IMR-90 (cell line): ENCODE measurements around the gene SUB1. TPM values are rescaled to one million over a fixed set of nuclear protein-coding genes. Genes with fewer than 3 reads are reported as not detected.

Experiments used
- ATAC-seq: fragments of 200-7000 bp; cut with Tn5 transposase; 2 replicates; pipeline ENCODE4 v1.9.1; 2020; ENCODE audit warnings: low read depth, mild to moderate bottlenecking, moderate library complexity
- BruUV-seq: library from RNA; stranded (reverse); fragments of 400-500 nt; replicated peaks from 2 replicates; lab custom pipeline; 2021; lab: Mats Ljungman, UMichigan
- CTCF ChIA-PET: fragments of 300-600 bp; formaldehyde crosslinking; extraction: SDS; loops from one replicate; lab custom pipeline; 2021; ENCODE audit warnings: antibody characterized with exemption; lab: Yijun Ruan, JAX
- POLR2A ChIA-PET: fragments of 300-600 bp; sonication (Branson Sonifier 250); formaldehyde crosslinking; loops from one replicate; lab custom pipeline; 2022; ENCODE audit warnings: antibody characterized with exemption; ENCODE audit not compliant: unreplicated experiment; lab: Charles Lee
- DNase-seq: peaks from one replicate; pipeline ENCODE4 v3.0.0; 2013
- H2AFZ ChIP-seq: replicated peaks from 2 replicates; pipeline ENCODE3; 2013; ENCODE audit warnings: low read length, mild to moderate bottlenecking; ENCODE audit not compliant: poor library complexity
- H2AK5ac ChIP-seq: 2 replicates; pipeline ENCODE4 v1.6.1; 2013; ENCODE audit warnings: low read depth, low read length, inconsistent platforms
- H2AK9ac ChIP-seq: replicated peaks from 2 replicates; pipeline ENCODE3; 2013; ENCODE audit warnings: mild to moderate bottlenecking, low read depth, low read length, moderate library complexity; ENCODE audit not compliant: poor library complexity
- H2BK120ac ChIP-seq: 2 replicates; pipeline ENCODE4 v1.6.1; 2013; ENCODE audit warnings: low read depth, low read length, inconsistent platforms
- H2BK15ac ChIP-seq: 3 replicates; pipeline ENCODE4 v1.6.1; 2013; ENCODE audit warnings: low read depth, low read length, inconsistent platforms
- H2BK20ac ChIP-seq: 2 replicates; pipeline ENCODE4 v1.6.1; 2013; ENCODE audit warnings: low read depth, mild to moderate bottlenecking, inconsistent platforms, low read length, moderate library complexity
- H2BK5ac ChIP-seq: 2 replicates; pipeline ENCODE4 v1.6.1; 2013; ENCODE audit warnings: mild to moderate bottlenecking, low read depth, low read length, inconsistent platforms; ENCODE audit not compliant: poor library complexity, severe bottlenecking
- H3K14ac ChIP-seq: replicated peaks from 2 replicates; pipeline ENCODE4 v1.6.1; 2013; ENCODE audit warnings: low read depth, low read length, inconsistent platforms
- H3K18ac ChIP-seq: 2 replicates; pipeline ENCODE4 v1.6.1; 2013; ENCODE audit warnings: low read depth, low read length, control low read depth
- H3K23ac ChIP-seq: 2 replicates; pipeline ENCODE4 v1.6.1; 2013; ENCODE audit warnings: low read depth, low read length, inconsistent platforms
- H3K27ac ChIP-seq: 2 replicates; pipeline ENCODE4 v1.5.1; 2013; ENCODE audit warnings: mild to moderate bottlenecking, control low read depth, low read length; ENCODE audit not compliant: insufficient read depth
- H3K27me3 ChIP-seq: 2 replicates; pipeline ENCODE4 v1.6.1; 2013; ENCODE audit warnings: low read length; ENCODE audit not compliant: control insufficient read depth, insufficient read depth
- H3K36me3 ChIP-seq: 2 replicates; pipeline ENCODE4 v1.6.1; 2013; ENCODE audit warnings: low read length, mixed read lengths; ENCODE audit not compliant: control insufficient read depth, insufficient read depth
- H3K4ac ChIP-seq: 2 replicates; pipeline ENCODE4 v1.6.1; 2013; ENCODE audit warnings: low read depth, low read length, inconsistent platforms
- H3K4me1 ChIP-seq: 2 replicates; pipeline ENCODE4 v1.6.1; 2013; ENCODE audit warnings: low read length, mixed read lengths; ENCODE audit not compliant: control insufficient read depth, insufficient read depth
- H3K4me2 ChIP-seq: 2 replicates; pipeline ENCODE4 v1.6.1; 2013; ENCODE audit warnings: low read depth, mild to moderate bottlenecking, control low read depth, low read length, moderate library complexity
- H3K4me3 ChIP-seq: 2 replicates; pipeline ENCODE4 v1.5.1; 2013; ENCODE audit warnings: low read depth, mild to moderate bottlenecking, control low read depth, low read length, moderate library complexity; ENCODE audit not compliant: insufficient read depth
- H3K56ac ChIP-seq: 2 replicates; pipeline ENCODE4 v1.6.1; 2013; ENCODE audit warnings: low read length, inconsistent platforms; ENCODE audit not compliant: insufficient read depth; ENCODE audit errors: extremely low read depth
- H3K79me1 ChIP-seq, 2 experiments: 2 replicates each; pipeline ENCODE4 v1.6.1; 2013; ENCODE audit warnings: low read length in 2 of 2, inconsistent platforms in 1 of 2, low read depth in 1 of 2
- H3K9ac ChIP-seq: 2 replicates; pipeline ENCODE4 v1.6.1; 2013; ENCODE audit warnings: low read depth, low read length, control low read depth
- H3K9me1 ChIP-seq: 2 replicates; pipeline ENCODE4 v1.6.1; 2013; ENCODE audit warnings: low read length, inconsistent platforms; ENCODE audit not compliant: insufficient read depth
- H3K9me3 ChIP-seq: 2 replicates; pipeline ENCODE4 v1.6.1; 2013; ENCODE audit warnings: low read length; ENCODE audit not compliant: control insufficient read depth, insufficient read depth
- H4K20me1 ChIP-seq: 2 replicates; pipeline ENCODE4 v1.6.1; 2013; ENCODE audit warnings: low read length, inconsistent platforms; ENCODE audit not compliant: insufficient read depth
- H4K5ac ChIP-seq: 2 replicates; pipeline ENCODE4 v1.6.1; 2013; ENCODE audit warnings: mild to moderate bottlenecking, low read depth, low read length, control low read depth
- H4K8ac ChIP-seq, 2 experiments: 2 replicates each; pipeline ENCODE4 v1.6.1; 2013; ENCODE audit warnings: low read depth in 2 of 2, low read length in 2 of 2, control low read depth in 1 of 2, inconsistent platforms in 1 of 2
- H4K91ac ChIP-seq: 2 replicates; pipeline ENCODE4 v1.6.1; 2013; ENCODE audit warnings: low read depth, low read length, inconsistent platforms; ENCODE audit not compliant: insufficient read depth
- BHLHE40 ChIP-seq: fragments of 150-350 bp; IDR thresholded peaks from 2 replicates; pipeline ENCODE4 v1.6.1; 2016; ENCODE audit warnings: mild to moderate bottlenecking, low read depth, low read length
- CEBPB ChIP-seq: IDR thresholded peaks from 2 replicates; pipeline ENCODE4 v1.6.1; 2012; ENCODE audit warnings: low read depth, low read length, improper control_type of control experiment
- CHD1 ChIP-seq: IDR thresholded peaks from 2 replicates; pipeline ENCODE4 v1.6.1; 2012; ENCODE audit warnings: low read depth, low read length, improper control_type of control experiment
- FOS ChIP-seq: fragments of 150-350 bp; IDR thresholded peaks from 2 replicates; pipeline ENCODE4 v1.6.1; 2016; ENCODE audit warnings: low read depth, low read length
- MAFK ChIP-seq: IDR thresholded peaks from 2 replicates; pipeline ENCODE4 v1.6.1; 2012; ENCODE audit warnings: low read depth, low read length, improper control_type of control experiment
- MAZ ChIP-seq: IDR thresholded peaks from 2 replicates; pipeline ENCODE4 v1.6.1; 2012; ENCODE audit warnings: low read depth, mild to moderate bottlenecking, low read length, improper control_type of control experiment, moderate library complexity, borderline replicate concordance
- MXI1 ChIP-seq: IDR thresholded peaks from 2 replicates; pipeline ENCODE4 v1.6.1; 2012; ENCODE audit warnings: low read depth, mild to moderate bottlenecking, low read length, moderate library complexity, borderline replicate concordance
- NFE2L2 ChIP-seq: fragments of 150-350 bp; IDR thresholded peaks from 2 replicates; pipeline ENCODE4 v1.6.1; 2016; ENCODE audit warnings: low read depth, mild to moderate bottlenecking, low read length
- POLR2A ChIP-seq: IDR thresholded peaks from 2 replicates; pipeline ENCODE4 v1.6.1; 2012; ENCODE audit warnings: mild to moderate bottlenecking, low read depth, low read length
- RAD21 ChIP-seq: IDR thresholded peaks from 2 replicates; pipeline ENCODE4 v1.6.1; 2012; ENCODE audit warnings: low read length, improper control_type of control experiment
- RCOR1 ChIP-seq: IDR thresholded peaks from 2 replicates; pipeline ENCODE4 v1.6.1; 2012; ENCODE audit warnings: mild to moderate bottlenecking, low read length, improper control_type of control experiment; ENCODE audit not compliant: insufficient replicate concordance
- RFX5 ChIP-seq: IDR thresholded peaks from 2 replicates; pipeline ENCODE4 v1.8.0; 2012; ENCODE audit warnings: low read depth, mild to moderate bottlenecking, low read length, moderate library complexity
- SMC3 ChIP-seq: fragments of 150-350 bp; IDR thresholded peaks from 2 replicates; pipeline ENCODE4 v1.6.1; 2016; ENCODE audit warnings: low read depth, mild to moderate bottlenecking, antibody characterized with exemption, low read length, moderate library complexity
- USF2 ChIP-seq: fragments of 150-350 bp; IDR thresholded peaks from 2 replicates; pipeline ENCODE4 v1.6.1; 2017; ENCODE audit warnings: mild to moderate bottlenecking, antibody characterized with exemption, low read length, low read depth
- WGBS, 2 experiments: methylation state at CpG; one replicate each; pipeline versions ENCODE4 v1.1.5 to v1.1.7; 2013; ENCODE audit warnings: missing lambda C conversion rate in 2 of 2; ENCODE audit not compliant: insufficient read length in 1 of 2; ENCODE audit errors: extremely low coverage in 2 of 2; 5-methylcytosine and 5-hydroxymethylcytosine counted together
- dilution Hi-C: fragments of 300-500 bp; cut with HindIII; formaldehyde crosslinking; loops from one replicate; pipeline ENCODE4 v1.14.3; 2018; ENCODE audit warnings: low sequenced_read_pairs; ENCODE audit not compliant: unreplicated experiment
- in situ Hi-C: fragments of 300-500 bp; cut with MboI; formaldehyde crosslinking; loops from 3 replicates; pipeline ENCODE4 v1.14.3; 2019; ENCODE audit warnings: low sequenced_read_pairs, inconsistent platforms, mixed read lengths
- intact Hi-C: fragments of 100-400 bp; cut with micrococcal nuclease; formaldehyde crosslinking; loops from 2 replicates; pipeline ENCODE4 v1.10.0; 2022
- polyA plus RNA-seq, 3 experiments: library from polyadenylated mRNA; depleted of rRNA; stranded (reverse); fragments of >200 nt; gene quantifications; 2 replicates each; pipeline ENCODE4 v1.2.3, GENCODE V29; 2012; ENCODE audit warnings: low replicate concordance in 1 of 3
- total RNA-seq: library from RNA; depleted of rRNA; stranded (reverse); fragments of >200 nt; gene quantifications from 2 replicates; pipeline ENCODE4 v1.2.3, GENCODE V29; 2012
- TF ChIP-seq, protein P1 (sequence below): fragments of 150-350 bp; IDR thresholded peaks from 2 replicates; pipeline ENCODE4 v1.6.1; 2016; ENCODE audit warnings: low read depth, mild to moderate bottlenecking, low read length, moderate library complexity, borderline replicate concordance

SUB1 gene
- total and polyA plus RNA-seq, 2 of the 4 experiments (the other 2 are of a cell fraction), result 19.5 to 155 TPM

GRCh38 chr5:32627219-32627870 is 42.0 kb downstream of the SUB1 start:
- Histone ChIP-seq H2BK120ac (peak overlapping the region; percentile 63), H3K4me3 (no peak overlapping the region), H3K14ac (0 out of 2 replicates have a peak overlapping the region, but pooled peaks have one; percentile 30), H3K4me1 (peaks cover 20% of the 10 kb centered on the region), H2BK20ac (peak overlapping the region; percentile 33), H3K4ac (peak overlapping the region; percentile 42), H3K4me2 (no peak overlapping the region), H3K18ac (peak overlapping the region; percentile 13; the same call in 1 of the 2 replicates), H4K20me1 (no peaks in the 10 kb centered on the region; the same call in 1 of the 2 replicates), H4K8ac (no peak overlapping the region; a peak in 1 of 4 replicates), H3K56ac (no peak overlapping the region), H3K9me1 (peaks cover 16% of the 10 kb centered on the region), H2AK9ac (no peak overlapping the region), H2AFZ (peak overlapping the region; percentile 15), H3K27me3 (no peaks in the 10 kb centered on the region), H2BK5ac (peak overlapping the region; percentile 27), H3K23ac (no peak overlapping the region), H3K9ac (no peak overlapping the region), H3K9me3 (no peaks in the 10 kb centered on the region), H2BK15ac (peak overlapping the region; percentile 6; the same call in 2 of the 3 replicates), H4K5ac (peak overlapping the region; percentile 9; the same call in 1 of the 2 replicates), H4K91ac (peak overlapping the region; percentile 53), H3K27ac (peak overlapping the region; percentile 55; the same call in 1 of the 2 replicates), H3K79me1 (no peaks in the 10 kb centered on the region), H3K36me3 (no peaks in the 10 kb centered on the region), H2AK5ac (0 out of 2 replicates have a peak overlapping the region, but pooled peaks have one; percentile 24)
- DNase-seq, result peak; percentile 59
- ATAC-seq, result peak; percentile 19
- 96% methylated on average over 2 of the region's 5 CpGs; no CpG with 5 or more reads in 1 of the 2 experiments for WGBS, 2 experiments
- TF ChIP-seq CHD1 (no peak), RFX5 (no peak), POLR2A (no peak), RAD21 (no peak), CEBPB (0 out of 2 replicates have a peak, but pooled peaks have one; percentile 28), MAZ (no peak), NFE2L2 (no peak), SMC3 (no peak), USF2 (no peak), MXI1 (no peak), FOS (no peak), BHLHE40 (no peak), RCOR1 (no peak), MAFK (0 out of 2 replicates have a peak, but pooled peaks have one; percentile 21)
- TF ChIP-seq, protein P1, sequence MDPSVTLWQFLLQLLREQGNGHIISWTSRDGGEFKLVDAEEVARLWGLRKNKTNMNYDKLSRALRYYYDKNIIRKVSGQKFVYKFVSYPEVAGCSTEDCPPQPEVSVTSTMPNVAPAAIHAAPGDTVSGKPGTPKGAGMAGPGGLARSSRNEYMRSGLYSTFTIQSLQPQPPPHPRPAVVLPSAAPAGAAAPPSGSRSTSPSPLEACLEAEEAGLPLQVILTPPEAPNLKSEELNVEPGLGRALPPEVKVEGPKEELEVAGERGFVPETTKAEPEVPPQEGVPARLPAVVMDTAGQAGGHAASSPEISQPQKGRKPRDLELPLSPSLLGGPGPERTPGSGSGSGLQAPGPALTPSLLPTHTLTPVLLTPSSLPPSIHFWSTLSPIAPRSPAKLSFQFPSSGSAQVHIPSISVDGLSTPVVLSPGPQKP, result no peak
- dilution Hi-C loops (no loop called here), in situ Hi-C loops (no loop called here), intact Hi-C loops (loop anchor here (10.0 kb wide), 1 partner anchor 797 kb away; no protein-coding TSS in a partner anchor)
- BruUV-seq, result no TSS peak
- ChIA-PET CTCF (no interaction called here), POLR2A (no interaction called here)
